GM19193 (cell line): ENCODE results near the gene SCUBE1.

Experiments
- POLR2A ChIP-seq: IDR thresholded peaks from 4 replicates; pipeline ENCODE4 v1.6.1; 2011; ENCODE audit not compliant: insufficient read depth, insufficient read length; ENCODE audit errors: extremely low read depth

The SCUBE1 gene

GRCh38 chr22:43293259-43293654 is 49.9 kb downstream of the SCUBE1 start:
- no peak for TF ChIP-seq POLR2A

GRCh38 chr22:43292630-43293018 is 50.5 kb downstream of the SCUBE1 start:
- no peak for TF ChIP-seq POLR2A

GRCh38 chr22:43291381-43291780 is 51.8 kb downstream of the SCUBE1 start:
- no peak for TF ChIP-seq POLR2A

GRCh38 chr22:43289976-43290721 is 53.0 kb downstream of the SCUBE1 start:
- no peak for TF ChIP-seq POLR2A

- no peak for TF ChIP-seq POLR2A
These were observed 53.6 kb downstream of the SCUBE1 start for GRCh38 chr22:43289531-43289963.

GRCh38 chr22:43288807-43289420 is 54.3 kb downstream of the SCUBE1 start:
- no peak for TF ChIP-seq POLR2A

GRCh38 chr22:43288378-43288777 is 54.8 kb downstream of the SCUBE1 start:
- TF ChIP-seq POLR2A = no peak

- no peak for TF ChIP-seq POLR2A
These were observed 55.7 kb downstream of the SCUBE1 start for GRCh38 chr22:43287441-43287840.

- TF ChIP-seq POLR2A = no peak
These were observed 61.8 kb downstream of the SCUBE1 start for GRCh38 chr22:43281394-43281793.

- TF ChIP-seq POLR2A = no peak
These were observed 63.2 kb downstream of the SCUBE1 start for GRCh38 chr22:43279867-43280522.

GRCh38 chr22:43277987-43278601 is 65.1 kb downstream of the SCUBE1 start:
- no peak for TF ChIP-seq POLR2A

- TF ChIP-seq POLR2A = no peak
These were observed 66.1 kb downstream of the SCUBE1 start for GRCh38 chr22:43277091-43277490.

- TF ChIP-seq POLR2A = no peak
These were observed 66.9 kb downstream of the SCUBE1 start for GRCh38 chr22:43276321-43276720.

- no peak for TF ChIP-seq POLR2A
These were observed 67.4 kb downstream of the SCUBE1 start for GRCh38 chr22:43275545-43276317.
